ENCODE results near the gene MPI.
"Not testable (repeated sequence)": the region's sequence is repeated elsewhere in the genome, so short reads cannot be mapped to it uniquely, and the experiment has no call there.

The MPI gene

DNA sequence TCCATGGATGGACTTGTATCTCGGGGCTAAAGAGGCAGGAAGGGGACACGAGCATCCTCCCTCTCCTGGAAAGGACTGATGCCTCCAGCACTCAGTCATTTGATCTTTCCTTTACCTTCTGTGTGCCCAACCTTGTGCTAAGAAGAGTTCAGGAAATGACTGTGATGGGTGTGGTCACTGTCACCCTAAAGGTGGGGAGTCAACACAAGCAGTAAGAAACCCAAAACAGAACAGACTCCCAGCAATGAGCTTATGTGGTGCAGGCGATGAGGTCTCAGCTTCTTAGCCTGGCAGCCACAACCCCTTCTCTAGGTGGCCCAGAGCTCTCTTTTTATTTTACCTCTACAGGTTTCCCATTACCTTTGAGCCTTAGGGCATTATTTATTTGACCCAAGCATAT lies 3.8 kb downstream of the MPI start:
- peak; percentile 78 for DNase-seq

DNA sequence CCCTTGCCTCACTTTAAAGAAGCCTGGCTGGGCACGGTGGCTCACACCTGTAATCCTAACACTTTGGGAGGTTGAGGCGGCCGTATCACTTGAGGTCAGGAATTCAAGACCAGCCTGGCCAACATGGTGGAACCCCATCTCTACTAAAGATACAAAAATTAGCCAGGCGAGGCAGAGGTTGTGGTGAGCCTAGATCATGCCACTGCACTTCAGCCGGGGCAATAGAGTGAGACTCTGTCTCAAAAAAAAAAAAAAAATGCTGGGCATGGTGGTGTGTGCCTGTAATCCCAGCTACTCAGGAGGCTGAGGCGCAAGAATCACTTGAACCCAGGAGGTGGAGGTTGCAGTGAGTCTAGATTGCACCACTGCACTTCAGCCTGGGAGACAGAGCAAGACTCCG lies 4.5 kb downstream of the MPI start:
- not testable (repeated sequence) for DNase-seq

DNA sequence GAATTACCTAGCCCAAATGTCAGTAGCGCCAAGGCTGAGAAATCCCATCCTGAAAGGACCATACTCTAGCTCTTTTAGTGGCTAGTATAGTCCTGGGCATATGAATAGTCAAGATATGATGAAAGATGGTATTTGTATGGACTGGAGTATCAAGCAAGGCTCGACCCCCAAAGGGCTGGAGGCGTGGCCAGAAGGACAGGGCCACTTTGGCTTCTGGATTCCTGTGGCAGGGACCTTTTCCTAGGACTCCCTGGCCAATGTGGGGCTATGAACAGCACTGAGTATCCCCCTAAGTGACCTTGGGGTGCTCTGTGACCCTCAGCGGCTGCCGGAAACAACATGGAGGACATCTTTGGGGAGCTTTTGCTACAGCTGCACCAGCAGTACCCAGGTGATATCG lies 6.0 kb downstream of the MPI start:
- no peak for DNase-seq

DNA sequence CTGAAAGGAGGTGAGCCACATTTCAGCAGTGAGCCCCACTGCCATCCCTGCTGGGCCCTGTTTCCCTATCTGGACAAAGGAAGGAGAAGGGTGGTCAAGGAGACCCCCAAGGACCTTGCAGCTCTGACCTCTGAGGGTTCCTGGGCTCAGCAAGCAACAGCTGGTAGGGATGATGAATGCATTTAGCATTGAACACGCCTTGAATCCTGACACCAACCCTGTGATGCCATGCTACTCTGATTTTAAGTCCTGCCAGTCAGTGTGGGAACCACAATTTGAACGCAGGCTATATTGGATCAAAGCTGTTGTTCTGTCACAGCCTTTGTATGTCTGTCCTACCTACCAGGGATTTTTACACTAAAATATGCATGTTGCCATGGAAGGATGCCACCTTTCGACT lies 6.5 kb downstream of the MPI start:
- no peak for DNase-seq

DNA sequence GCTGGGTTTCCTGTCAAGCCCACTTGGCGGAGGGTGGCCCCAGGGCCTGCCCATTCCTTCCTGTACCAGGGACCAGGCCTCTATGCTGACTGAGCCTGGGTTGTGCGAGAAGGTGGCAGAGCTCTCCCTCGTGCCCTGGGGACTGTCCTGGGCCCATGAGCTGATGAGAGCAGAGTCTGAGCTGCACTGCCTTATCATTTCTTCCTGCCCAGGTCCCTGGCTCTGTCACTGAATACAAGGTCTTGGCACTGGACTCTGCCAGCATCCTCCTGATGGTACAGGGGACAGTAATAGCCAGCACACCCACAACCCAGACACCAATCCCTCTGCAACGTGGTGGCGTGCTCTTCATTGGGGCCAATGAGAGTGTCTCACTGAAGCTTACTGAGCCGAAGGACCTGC lies 7.5 kb downstream of the MPI start:
- no peak for DNase-seq

DNA sequence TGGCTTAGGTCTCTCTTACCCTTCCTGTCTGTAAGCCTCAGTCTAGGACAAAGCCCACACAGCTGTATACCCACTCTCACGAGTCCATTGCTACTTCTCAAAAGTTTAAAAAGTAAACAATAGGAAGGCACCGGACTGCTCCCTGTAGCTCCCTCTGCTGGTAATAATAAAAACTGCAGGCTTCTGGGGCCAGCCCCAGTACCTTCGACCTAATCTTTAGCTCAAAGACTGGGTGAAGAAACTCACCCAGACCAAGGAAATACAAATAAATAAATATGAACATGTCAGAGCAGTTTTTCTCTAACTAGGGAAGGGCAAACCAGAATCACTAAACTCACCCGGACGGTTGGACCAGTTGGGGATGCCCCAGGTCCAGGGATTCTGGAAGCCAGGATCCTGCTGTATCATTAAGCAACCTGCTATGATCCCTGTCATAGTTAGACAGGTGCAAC lies 11.8 kb downstream of the MPI start:
- DNase-seq, result peak; percentile 84

DNA sequence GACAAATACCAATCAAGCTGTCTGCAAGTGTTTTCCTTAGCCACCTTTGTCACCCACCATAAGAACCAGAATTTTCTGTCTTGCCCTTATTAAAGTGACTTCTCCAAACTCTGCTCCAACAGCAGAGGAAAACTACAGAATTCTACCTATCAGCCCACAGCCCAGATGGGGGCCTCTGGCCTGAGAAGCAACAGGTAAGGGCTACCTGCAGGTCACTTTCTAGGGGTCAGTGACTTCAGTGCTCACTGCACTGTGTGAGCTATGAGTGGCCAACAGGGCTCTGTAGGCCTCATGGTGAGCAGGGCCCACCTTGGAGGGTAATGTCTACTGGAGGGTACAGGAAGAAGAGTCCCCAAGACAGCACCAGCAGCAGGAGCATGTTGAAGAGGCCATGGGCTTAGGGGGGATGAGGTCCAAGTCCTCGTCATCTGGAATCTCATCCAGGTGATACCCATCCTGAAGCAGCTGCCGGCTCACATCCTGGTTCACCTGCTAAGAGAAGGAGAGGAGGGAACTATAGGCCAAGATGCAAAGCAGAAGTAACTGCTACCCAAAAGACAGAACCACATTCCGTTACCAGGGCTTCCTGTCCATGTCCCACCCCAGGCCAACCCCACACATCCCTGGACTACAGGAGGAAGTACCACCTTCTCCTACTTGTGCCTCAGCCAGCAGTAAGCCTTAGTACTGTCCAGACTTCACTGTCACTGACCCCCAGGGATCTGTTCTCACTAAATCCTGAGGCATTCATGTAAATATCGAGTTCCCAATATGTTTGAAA lies 12.6 kb downstream of the MPI start:
- no peak for DNase-seq

DNA sequence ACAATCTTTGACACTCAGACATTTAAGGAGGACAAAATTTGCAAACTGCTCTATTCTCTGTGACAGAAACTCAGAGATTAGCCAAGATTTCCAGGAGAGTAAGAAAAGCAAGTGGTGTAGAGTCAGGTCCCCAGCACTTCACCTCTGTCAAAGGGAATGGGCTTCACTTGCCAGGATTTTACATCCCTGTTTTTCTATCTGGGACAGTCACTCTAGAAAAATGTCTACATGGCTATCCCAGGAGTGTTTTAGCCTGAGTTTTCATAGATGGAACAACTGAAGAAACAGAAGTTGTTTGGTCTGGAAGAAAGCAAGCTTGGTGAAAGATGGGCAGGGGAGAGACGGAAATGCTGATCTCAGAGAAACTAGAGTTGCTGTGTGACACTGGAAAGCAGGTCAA lies 13.8 kb downstream of the MPI start:
- DNase-seq, result no peak

DNA sequence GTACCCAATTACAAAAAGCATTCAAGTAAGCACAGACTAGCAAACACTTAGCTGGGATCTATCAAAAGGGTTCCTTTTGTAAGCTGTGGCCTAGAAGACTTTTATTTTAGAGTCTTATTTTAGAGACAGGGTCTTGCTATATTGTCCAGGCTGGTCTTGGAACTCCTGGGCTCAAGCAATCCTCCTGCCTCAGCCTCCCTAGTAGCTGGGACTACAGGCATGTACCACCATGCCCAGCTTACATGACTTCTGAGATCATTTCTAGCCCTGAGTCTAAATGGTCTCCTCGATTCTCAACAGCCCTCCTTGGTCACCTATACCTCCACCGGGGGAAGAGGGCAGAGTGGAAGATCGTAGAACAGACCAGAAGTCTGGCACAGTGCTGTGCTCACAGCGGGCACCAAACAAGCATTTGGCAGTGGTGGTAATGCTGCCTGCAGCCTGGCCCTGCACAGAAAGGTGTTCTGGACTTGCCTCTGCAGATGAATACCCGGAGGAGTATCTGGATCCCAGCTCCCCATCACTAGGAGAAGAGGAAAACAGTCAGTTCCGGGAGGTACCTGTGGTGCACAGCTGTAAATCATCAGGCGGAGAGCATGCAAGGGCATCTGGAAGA lies 14.5 kb downstream of the MPI start:
- no peak for DNase-seq

DNA sequence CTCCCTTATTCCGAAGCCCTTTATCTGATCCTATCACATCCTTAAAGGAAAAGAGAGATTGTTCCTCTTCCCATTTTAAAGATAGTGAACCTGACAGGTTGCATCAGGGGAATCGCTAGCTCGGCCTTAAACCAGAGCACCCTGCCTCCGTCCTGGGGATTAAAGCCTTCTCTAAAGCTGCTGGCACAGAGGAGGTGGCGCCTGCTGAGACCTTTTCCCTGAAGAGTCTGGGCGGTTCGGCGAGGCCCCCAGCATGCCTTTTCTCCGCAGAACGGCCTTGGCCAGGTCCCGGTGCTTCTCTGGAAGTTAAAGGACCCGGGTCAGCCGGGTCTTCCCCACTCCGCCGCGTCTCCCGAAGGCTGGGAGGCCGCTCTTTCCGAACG lies 16.2 kb downstream of the MPI start:
- DNase-seq, result peak; percentile 23

DNA sequence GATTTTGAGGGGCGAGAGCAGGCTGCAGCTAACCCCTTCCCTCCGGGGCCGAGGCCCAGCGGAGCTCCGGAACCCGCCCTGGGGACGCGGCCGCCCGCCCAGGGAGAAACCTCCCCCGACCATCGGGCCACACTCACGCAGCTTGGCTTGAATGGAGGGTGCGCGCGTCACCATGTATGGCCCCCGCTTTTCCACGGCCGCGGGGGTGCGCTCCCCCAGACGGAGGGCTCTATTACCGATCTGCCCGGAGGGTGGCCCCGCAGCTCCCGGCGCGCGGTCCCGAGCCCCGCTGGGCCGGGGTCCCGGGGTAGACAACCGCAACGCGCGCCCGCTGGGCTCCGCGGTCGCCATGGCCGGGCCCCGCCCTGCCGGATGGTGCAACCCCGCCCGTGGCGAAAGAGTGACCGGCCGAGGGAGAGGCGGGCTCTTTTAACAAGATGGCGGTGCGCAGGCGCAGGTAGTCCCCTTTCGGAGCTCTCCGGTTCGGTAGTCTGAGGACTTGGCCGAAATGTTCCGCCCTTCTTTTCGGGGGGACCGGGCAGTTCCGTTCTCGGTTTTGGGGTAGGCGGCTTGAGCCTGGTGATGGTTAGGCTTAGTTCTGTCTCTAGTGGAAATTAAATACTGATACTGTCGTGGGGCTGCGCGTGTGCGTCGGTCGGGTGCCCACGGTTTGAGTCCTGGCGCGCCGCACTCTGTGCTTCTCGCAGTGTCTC lies 16.8 kb downstream of the MPI start, which contains the start of gene FAM219B:
Gene FAM219B (minus strand): TSS at position 402 of the 713 bp plus-strand sequence. CDS start 51 bp downstream, at position 351.
- peak; percentile 81 for DNase-seq

DNA sequence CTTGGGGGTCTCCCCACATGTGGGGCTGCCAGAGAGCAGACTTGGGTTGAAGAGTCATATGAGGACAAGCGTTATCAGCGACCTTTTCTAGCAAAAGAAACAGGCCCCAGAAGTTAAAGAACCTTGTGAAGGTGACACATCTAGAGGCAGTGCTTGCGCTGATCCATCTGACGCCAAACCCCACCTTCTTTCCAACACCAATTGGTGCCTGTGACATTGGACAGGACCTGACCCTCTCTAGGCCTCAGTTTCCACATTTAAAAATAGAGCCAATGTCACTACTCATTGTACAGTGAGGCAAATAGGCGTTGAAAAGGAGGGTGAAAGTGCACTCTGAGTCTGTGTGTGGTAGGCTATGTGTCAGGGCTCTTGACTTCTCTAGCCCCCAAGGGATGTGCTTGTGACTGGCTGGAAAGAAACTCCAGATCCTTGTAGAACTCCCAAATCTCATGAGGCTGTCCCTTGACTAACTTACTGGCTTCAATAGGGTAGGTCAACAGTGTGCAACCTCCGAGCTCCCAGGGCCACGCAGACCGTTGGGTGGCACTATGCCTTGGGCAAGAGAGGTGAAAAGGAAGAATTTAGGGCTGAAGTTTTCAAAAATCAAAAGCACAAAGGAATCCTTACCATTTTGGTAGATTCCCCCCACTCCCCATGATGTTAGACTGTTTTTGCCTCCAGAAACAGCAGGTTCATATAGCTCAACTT lies 17.5 kb downstream of the MPI start:
- DNase-seq, result no peak

DNA sequence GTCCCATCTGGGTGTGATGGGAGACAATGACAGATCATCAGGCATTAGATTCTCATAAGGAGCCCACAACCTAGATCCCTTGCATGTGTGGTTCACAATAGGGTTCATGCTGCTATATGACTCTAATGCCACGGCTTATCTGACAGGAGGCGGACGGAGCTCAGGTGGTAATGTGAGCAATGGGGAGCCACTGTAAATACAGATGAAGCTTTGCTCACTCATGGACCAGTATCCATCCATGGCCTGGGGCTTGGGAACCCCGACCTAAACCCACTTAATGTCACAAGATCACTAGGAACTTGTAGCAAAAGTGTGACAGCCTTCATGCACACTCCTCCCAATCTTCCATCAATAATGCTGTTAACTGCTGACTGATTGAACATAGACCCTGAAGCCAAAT lies 18.8 kb downstream of the MPI start:
- no peak for DNase-seq

DNA sequence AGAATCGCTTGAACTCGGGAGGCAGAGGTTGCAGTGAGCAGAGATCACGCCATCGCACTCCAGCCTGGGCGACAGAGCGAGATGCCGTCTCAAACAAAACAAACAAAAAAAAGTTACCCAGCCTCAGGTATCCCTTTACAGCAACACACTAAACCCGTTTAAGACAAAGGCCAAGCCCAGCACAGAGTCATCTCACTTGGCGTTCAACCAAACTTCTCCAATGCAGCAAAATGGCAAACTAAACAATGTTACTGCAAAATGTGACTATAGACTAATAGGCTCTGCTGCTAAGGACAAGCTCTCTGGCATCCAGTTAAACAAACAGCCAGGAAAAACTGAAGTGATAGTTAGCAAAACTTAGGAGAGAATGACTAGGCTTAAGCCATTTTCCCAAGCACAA lies 23.2 kb downstream of the MPI start:
- no peak for DNase-seq

DNA sequence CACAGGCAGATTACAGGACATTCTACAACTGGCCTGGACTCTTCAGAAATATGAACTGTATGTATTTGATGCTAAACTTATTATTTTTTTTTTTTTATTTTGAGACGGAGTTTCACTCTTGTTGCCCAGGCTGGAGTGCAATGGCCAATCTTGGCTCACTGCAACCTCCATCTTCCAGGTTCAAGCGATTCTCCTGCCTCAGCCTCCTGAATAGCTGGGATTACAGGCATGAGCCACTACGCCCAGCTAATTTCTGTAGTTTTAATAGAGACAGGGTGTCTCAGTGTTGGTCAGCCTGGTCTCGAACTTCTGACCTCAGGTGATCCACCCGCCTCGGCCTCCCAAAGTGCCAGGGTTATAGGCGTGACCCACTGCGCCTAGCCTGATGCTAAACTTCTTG lies 24.0 kb downstream of the MPI start:
- not testable (repeated sequence) for DNase-seq

DNA sequence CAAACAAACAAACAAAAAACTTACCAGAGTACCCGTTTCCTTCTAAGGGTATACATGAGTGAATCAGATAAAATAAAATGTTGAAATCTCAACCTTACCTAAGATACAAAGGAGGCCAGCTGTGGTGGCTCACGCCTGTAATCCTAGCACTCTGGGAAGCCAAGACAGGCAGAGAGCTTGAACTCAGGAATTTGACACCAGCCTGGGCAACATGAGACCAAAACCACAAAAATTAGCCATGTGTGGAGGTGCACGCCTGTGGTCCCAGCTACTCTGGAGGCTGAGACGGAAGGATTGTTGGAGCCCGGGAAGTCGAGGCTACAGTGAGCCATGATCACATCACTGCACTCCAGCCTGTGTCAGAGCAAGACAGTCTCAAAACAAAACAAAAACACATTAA lies 27.8 kb downstream of the MPI start:
- no peak for DNase-seq

DNA sequence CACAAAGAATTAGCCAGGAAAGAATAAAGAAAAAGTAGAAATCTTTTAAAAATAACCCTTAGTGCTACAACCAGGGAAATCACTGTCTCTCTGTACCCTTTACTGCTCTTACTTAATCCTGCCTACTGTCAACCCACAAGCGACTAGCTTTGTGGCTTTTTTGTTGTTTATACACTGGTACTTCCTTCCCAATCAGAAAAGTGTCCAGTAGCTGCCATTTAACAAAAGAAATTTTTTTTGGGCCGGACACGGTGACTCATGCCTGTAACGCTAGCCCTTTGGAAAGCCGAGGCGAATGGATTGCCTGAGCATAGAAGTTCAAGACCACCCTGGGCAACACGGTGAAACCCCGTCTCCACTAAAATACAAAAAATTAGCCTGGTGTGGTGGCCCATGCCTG lies 30.6 kb downstream of the MPI start:
- no peak for DNase-seq

DNA sequence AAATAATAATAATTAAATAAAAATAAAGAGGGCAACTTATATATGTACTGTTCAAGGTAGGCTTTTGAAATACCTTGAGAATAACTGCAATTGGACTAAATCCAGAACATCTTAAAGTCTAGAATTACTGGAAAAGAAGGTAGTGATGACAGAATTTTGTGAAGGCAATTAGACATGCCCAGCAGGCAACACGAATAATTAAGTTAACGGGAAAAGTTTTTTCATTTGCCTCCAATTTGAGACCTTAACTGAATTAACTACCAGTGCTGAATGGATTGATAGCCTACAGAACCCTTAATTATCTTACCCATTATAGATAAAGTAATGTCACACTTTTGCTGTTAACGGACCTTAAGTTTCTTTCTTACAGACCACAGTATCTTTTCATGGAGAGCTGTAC lies 34.7 kb downstream of the MPI start:
- no peak for DNase-seq

DNA sequence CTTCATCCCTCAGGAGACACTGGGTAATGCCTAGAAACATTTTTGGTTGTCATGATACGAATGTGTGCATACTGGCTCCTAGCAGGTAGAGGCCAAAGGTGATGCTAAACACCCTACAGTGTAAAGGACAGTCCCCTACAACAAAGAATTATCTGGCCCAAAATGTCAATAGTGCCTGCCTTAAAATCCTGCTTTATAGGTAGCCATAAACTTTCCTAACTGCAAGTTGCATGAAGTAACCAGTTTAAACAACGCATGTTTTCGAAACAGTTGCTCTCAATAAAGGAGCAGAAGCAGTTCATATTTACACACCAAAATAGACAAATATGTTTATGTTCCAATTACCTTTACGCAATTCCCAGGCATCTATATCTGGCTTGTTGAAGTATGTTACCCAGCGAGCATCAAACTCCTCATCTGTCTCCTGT lies 38.9 kb downstream of the MPI start:
- no peak for DNase-seq

DNA sequence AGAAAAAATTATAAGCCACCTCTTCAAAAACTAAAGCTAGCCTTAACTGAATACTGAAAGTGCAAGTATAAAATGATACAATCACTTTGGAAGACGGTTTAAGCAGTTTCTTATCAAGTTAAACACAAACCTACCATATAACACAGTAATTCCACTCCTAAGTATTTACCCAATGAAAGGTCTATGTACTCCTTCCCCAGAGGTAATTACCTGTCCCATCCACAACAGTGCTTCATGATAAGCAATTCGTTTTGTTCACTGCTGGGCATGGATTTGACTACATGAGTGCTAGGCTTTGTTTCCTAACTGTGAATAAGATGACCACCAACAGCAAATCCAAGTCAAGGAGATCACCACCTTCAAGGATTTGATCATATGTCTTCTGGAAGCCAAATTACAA lies 43.7 kb downstream of the MPI start:
- no peak for DNase-seq

DNA sequence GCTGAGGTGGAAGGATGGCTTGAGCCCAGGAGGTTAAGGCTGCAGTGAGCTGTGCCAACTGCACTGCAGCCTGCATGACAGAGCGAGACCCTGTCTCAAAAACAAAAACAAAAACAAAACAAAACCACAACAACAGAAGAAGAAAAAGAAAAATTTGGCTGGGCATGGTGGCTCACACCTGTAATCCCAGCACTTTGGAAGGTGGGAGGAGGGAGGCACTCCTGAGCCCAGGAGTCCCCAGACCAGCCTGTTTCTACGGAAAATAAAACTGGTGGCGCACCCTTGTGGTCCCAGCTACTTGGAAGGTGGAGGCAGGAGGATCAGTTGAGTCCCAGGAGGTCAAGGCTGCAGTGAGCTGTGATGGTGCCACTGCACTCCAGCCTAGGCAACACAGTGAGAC lies 45.4 kb downstream of the MPI start:
- not testable (repeated sequence) for DNase-seq

DNA sequence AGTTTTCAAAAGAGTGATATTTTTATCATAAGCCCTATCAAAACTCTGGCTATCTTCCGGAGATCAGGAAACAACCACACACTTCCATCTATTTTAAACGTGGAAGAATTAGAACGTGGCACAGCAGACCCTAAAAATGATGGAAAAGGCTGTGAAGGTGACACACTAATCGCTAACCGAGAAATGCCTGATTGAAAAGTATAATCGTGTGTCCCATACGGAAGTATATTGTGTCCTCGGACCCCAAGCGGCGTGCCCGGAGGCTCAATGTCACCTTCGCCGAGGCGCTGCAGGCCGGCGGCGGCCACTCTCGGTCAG lies 47.4 kb downstream of the MPI start:
- no peak for DNase-seq

DNA sequence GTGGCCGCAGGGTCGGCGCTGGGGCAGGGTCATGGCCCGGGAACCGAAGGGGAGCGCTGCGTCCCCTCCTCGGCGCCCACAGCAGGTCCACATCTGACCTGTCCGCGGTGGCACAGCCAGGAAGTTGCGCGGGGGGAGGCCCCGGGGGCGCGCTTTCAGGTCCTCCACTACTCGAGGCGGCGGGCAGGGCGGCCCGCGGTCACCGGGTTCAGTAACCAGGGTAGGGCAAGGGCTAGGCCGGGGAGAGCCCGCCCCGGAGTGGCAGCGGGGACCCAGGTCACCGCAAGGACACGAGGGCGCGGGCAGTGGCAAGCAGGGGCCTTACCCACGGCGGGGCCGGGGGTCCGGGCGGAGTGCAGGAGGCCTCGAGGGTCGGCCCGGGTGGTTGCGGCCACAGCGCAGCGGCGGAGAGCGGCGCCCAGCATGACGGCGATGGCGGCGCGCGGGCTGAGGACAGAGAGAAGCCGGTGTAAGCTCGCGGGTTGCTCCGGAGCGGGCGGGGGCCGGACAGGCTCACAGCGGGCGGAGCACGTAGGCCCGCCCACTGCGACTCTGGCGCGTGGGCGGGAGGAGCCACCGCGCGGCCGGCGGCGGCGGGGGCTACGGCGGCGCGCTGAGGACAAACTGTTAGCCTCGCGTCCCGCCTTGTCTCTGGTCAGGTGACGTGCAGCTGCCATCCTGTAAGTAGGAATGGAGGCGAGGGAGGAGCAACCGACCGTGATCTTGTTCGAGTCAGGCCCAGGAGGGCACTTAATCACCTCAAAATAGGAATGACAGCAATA lies 47.9 kb downstream of the MPI start, which contains the start of gene COX5A:
Gene COX5A (minus strand): TSS at position 484 of the 782 bp plus-strand sequence. CDS start 59 bp downstream, at position 425.
- peak; percentile 94 for DNase-seq
